Psoas muscle (tissue), 7 donors: ENCODE measurements around the gene TFG. TPM values are rescaled to one million over a fixed set of nuclear protein-coding genes. Genes with fewer than 3 reads are reported as not detected.

Experiments
- polyA plus RNA-seq, 3 donors: library from polyadenylated mRNA; stranded (reverse); fragments of 200-250 nt; gene quantifications; one replicate each; pipeline ENCODE4 v1.2.3, GENCODE V29; 2013
- total RNA-seq, 4 donors: library from RNA; stranded (reverse); fragmentation: NEBNext Ultra II Directional in 2 of 4; extraction: Animal tissue kit (Norgen Biotek cat#: 25700) in 2 of 4; gene quantifications; one replicate each; pipeline versions ENCODE4 v1.2.1 to v1.2.4, GENCODE V29; 2021 to 2023
- donor health status: healthy with polysubstance abuse.
- donor health status: DM: no; HTN: no; CAD: no; lungs with moderate emphysema.
- donor health status: Bipolar disorder and iron deficiency.
- donor health status: healthy.
- donor health status: DM: no; HTN: no; CAD: no.
- donor health status: DM: no; HTN: no; CAD: no.
- donor health status: DM: yes; HTN: yes; CAD: no.

Gene TFG
- total and polyA plus RNA-seq, 7 donors: 55.8 to 129 (median 65.8) TPM

Other genes starting within 250 kb of the TFG start
- 1 to 10 TPM; 1.5 to 2.2 (median 1.7) TPM for gene TMEM45A, start 216.9 kb upstream of the TFG start, total RNA-seq
- 1 to 10 TPM; 1.7 to 5.4 (median 1.9) TPM for gene TMEM45A, start 216.9 kb upstream of the TFG start, polyA plus RNA-seq
- gene ADGRG7, start 99.9 kb upstream of the TFG start, total RNA-seq: under 1 TPM in 1 of 4 donors, not detected in 3; 0.22 TPM
- gene ADGRG7, start 99.9 kb upstream of the TFG start, polyA plus RNA-seq: under 1 TPM in 1 of 3 donors, not detected in 2; 0.04 TPM